HepG2 (cell line): ENCODE data around the gene IL32. TPM values are rescaled to one million over a fixed set of nuclear protein-coding genes. Genes with fewer than 3 reads are reported as not detected.

Experiments
- AGO2 ChIP-seq: fragments of 200-400 bp; formaldehyde crosslinking; optimal IDR thresholded peaks from 2 replicates; pipeline ENCODE3; 2017; ENCODE audit warnings: mild to moderate bottlenecking, low read depth, low read length, moderate library complexity
- BCL6 ChIP-seq: IDR thresholded peaks from 2 replicates; pipeline ENCODE4 v1.6.1; 2016; ENCODE audit warnings: missing genetic modification reagents, missing compliant biosample characterization
- HMG20B ChIP-seq: conservative IDR thresholded peaks from 2 replicates; pipeline ENCODE4 v1.6.1; 2016; ENCODE audit warnings: missing genetic modification reagents, missing compliant biosample characterization
- HNRNPLL ChIP-seq: fragments of 200-400 bp; formaldehyde crosslinking; IDR thresholded peaks from 2 replicates; pipeline ENCODE4 v1.6.1; 2017; ENCODE audit warnings: mild to moderate bottlenecking, low read depth, low read length; ENCODE audit not compliant: poor library complexity, severe bottlenecking
- HOXA3 ChIP-seq: sonication (generic); formaldehyde crosslinking; IDR thresholded peaks from 2 replicates; pipeline ENCODE4 v1.5.0; 2020; ENCODE audit warnings: missing genetic modification reagents
- MYC ChIP-seq: sonication (generic); formaldehyde crosslinking; IDR thresholded peaks from 2 replicates; pipeline ENCODE4 v1.9.0; 2021; ENCODE audit warnings: missing genetic modification reagents, borderline replicate concordance
- NONO ChIP-seq, 2 experiments: fragments of 450-650 bp in 1 of 2; sonication (generic) in 1 of 2; formaldehyde crosslinking in 1 of 2; IDR thresholded peaks in 1 of 2; conservative IDR thresholded peaks in 1 of 2; 2 replicates each; pipeline versions ENCODE4 v1.6.1 to v1.8.0; 2017 to 2022; ENCODE audit warnings: mild to moderate bottlenecking in 1 of 2, missing genetic modification reagents in 1 of 2, moderate library complexity in 1 of 2
- RBM39 ChIP-seq: fragments of 200-400 bp; formaldehyde crosslinking; IDR thresholded peaks from one replicate; pipeline ENCODE4 v1.6.1; 2018; ENCODE audit warnings: antibody characterized with exemption, mild to moderate bottlenecking, low read depth, low read length; ENCODE audit not compliant: poor library complexity, severe bottlenecking
- SKI ChIP-seq: fragments of 450-650 bp; IDR thresholded peaks from one replicate; pipeline ENCODE4 v1.6.1; 2018; ENCODE audit warnings: mild to moderate bottlenecking; ENCODE audit not compliant: partially characterized antibody
- SOX5 ChIP-seq: IDR thresholded peaks from 2 replicates; pipeline ENCODE4 v1.6.1; 2016; ENCODE audit warnings: borderline replicate concordance
- ZMAT3 ChIP-seq: sonication (generic); formaldehyde crosslinking; conservative IDR thresholded peaks from 2 replicates; pipeline ENCODE4 v1.7.0; 2021; ENCODE audit warnings: missing genetic modification reagents
- ZNF501 ChIP-seq: sonication (generic); formaldehyde crosslinking; IDR thresholded peaks from 2 replicates; pipeline ENCODE4 v1.5.1; 2020; ENCODE audit warnings: mild to moderate bottlenecking, moderate library complexity, missing genetic modification reagents
- ZNF510 ChIP-seq: sonication (generic); formaldehyde crosslinking; IDR thresholded peaks from 2 replicates; pipeline ENCODE4 v1.4.0; 2020; ENCODE audit warnings: low read depth, mild to moderate bottlenecking, missing genetic modification reagents
- ZNF766 ChIP-seq: sonication (generic); formaldehyde crosslinking; IDR thresholded peaks from 2 replicates; pipeline ENCODE4 v1.5.0; 2020; ENCODE audit warnings: missing genetic modification reagents, borderline replicate concordance
- ZSCAN31 ChIP-seq: sonication (generic); formaldehyde crosslinking; IDR thresholded peaks from 2 replicates; pipeline ENCODE4 v1.5.0; 2020; ENCODE audit warnings: low read depth, mild to moderate bottlenecking, missing genetic modification reagents
- polyA plus RNA-seq, 8 experiments: library from polyadenylated mRNA; depleted of rRNA in 3 of 8; stranded (reverse) in 7 of 8; unstranded in 1 of 8; fragments of >200 nt; fragmentation: Illumina TruSeq in 4 of 8; extraction: Trizol in 4 of 8; gene quantifications; 2 replicates each; pipeline versions ENCODE4 v1.2.1 to v1.2.3, GENCODE V29; 2011 to 2016; ENCODE audit warnings: low read depth in 4 of 8, missing spikeins in 1 of 8, mixed read lengths in 1 of 8; ENCODE audit not compliant: insufficient read depth in 1 of 8
- total RNA-seq, 5 experiments: library from RNA; depleted of rRNA; stranded (reverse); fragments of >200 nt; fragmentation: Illumina TruSeq; extraction: Trizol; gene quantifications; 2 replicates each; pipeline ENCODE4 v1.2.3, GENCODE V29; 2016; ENCODE audit warnings: low read depth in 1 of 5
- TF ChIP-seq, protein P1 (sequence below): IDR thresholded peaks from 2 replicates; pipeline ENCODE4 v1.6.1; 2016; ENCODE audit warnings: low read depth, borderline replicate concordance
- TF ChIP-seq, protein P2 (sequence below): sonication (generic); formaldehyde crosslinking; IDR thresholded peaks from 2 replicates; pipeline ENCODE4 v1.5.1; 2020; ENCODE audit warnings: mild to moderate bottlenecking, missing genetic modification reagents, moderate library complexity
- TF ChIP-seq, protein P3 (sequence below): IDR thresholded peaks from 2 replicates; pipeline ENCODE4 v1.6.1; 2016; ENCODE audit warnings: missing compliant biosample characterization, missing genetic modification reagents, borderline replicate concordance
- TF ChIP-seq, protein P4 (sequence below): IDR thresholded peaks from 2 replicates; pipeline ENCODE4 v1.4.0; 2020; ENCODE audit warnings: mild to moderate bottlenecking, missing genetic modification reagents

Gene IL32
- total and polyA plus RNA-seq, 2 of the 13 experiments (the other 11 are each of a cell fraction or from before 2014, with no cell fraction given): 115 to 165 TPM

DNA sequence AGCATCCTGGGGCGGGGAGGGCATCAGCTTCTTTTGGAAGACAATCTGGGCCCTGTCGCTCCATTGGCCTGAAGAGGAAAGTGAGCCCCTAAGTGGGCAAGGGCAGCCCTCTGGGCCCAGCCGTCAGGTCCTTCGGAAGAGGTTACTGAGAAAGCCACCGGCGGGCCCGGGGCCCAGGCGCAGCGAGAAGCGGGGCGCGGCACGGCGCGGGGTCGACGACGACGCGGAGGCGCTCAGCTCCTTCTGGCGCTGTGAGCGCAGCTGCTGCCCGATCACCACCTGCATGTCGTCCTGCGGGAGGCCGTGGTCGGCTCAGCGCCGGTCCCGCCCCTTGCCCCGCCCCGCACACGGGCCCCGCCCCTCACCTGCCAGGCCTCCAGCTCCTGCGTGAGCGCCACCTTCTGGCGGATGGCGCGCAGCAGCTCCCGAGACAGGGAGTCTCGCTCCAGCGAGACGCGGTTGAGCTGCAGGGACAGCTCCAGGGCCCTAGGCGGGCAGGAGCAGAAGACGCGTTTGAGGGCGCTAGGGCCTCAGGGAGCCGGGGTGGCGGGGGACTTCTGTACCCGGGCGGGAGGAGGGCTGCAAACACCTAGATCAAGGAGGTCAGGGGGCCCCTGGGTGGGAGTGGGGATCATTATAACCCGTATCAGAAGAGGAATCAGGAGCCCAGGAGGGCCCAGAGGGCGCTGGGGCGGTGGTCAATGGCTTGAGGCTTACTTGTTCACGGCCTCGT lies 37.3 kb upstream of the IL32 start (continued):
- TF ChIP-seq MYC (CRISPR knock-in tag): peak; percentile 55; the same call in 1 of the 2 replicates
- no peak for TF ChIP-seq ZMAT3 (CRISPR knock-in tag)
- TF ChIP-seq HNRNPLL: peak; percentile 55
- TF ChIP-seq ZNF510 (CRISPR knock-in tag): no peak
- 0 out of 2 replicates have a peak, but pooled peaks have one; percentile 36 for TF ChIP-seq ZSCAN31 (CRISPR knock-in tag)
- 0 out of 2 replicates have a peak, but pooled peaks have one; percentile 23 for TF ChIP-seq SOX5 (CRISPR knock-in tag)
- TF ChIP-seq HOXA3 (CRISPR knock-in tag): peak; percentile 55; the same call in 1 of the 2 replicates
- TF ChIP-seq, protein P1, sequence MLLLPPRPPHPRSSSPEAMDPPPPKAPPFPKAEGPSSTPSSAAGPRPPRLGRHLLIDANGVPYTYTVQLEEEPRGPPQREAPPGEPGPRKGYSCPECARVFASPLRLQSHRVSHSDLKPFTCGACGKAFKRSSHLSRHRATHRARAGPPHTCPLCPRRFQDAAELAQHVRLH: peak; percentile 88; the same call in 1 of the 2 replicates
- TF ChIP-seq, protein P2, sequence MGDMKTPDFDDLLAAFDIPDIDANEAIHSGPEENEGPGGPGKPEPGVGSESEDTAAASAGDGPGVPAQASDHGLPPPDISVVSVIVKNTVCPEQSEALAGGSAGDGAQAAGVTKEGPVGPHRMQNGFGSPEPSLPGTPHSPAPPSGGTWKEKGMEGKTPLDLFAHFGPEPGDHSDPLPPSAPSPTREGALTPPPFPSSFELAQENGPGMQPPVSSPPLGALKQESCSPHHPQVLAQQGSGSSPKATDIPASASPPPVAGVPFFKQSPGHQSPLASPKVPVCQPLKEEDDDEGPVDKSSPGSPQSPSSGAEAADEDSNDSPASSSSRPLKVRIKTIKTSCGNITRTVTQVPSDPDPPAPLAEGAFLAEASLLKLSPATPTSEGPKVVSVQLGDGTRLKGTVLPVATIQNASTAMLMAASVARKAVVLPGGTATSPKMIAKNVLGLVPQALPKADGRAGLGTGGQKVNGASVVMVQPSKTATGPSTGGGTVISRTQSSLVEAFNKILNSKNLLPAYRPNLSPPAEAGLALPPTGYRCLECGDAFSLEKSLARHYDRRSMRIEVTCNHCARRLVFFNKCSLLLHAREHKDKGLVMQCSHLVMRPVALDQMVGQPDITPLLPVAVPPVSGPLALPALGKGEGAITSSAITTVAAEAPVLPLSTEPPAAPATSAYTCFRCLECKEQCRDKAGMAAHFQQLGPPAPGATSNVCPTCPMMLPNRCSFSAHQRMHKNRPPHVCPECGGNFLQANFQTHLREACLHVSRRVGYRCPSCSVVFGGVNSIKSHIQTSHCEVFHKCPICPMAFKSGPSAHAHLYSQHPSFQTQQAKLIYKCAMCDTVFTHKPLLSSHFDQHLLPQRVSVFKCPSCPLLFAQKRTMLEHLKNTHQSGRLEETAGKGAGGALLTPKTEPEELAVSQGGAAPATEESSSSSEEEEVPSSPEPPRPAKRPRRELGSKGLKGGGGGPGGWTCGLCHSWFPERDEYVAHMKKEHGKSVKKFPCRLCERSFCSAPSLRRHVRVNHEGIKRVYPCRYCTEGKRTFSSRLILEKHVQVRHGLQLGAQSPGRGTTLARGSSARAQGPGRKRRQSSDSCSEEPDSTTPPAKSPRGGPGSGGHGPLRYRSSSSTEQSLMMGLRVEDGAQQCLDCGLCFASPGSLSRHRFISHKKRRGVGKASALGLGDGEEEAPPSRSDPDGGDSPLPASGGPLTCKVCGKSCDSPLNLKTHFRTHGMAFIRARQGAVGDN (CRISPR knock-in tag): peak; percentile 73
- 0 out of 2 replicates have a peak, but pooled peaks have one; percentile 42 for TF ChIP-seq ZNF766 (CRISPR knock-in tag)
- TF ChIP-seq BCL6 (CRISPR knock-in tag): peak; percentile 19; the same call in 1 of the 2 replicates
- no peak for TF ChIP-seq SKI
- TF ChIP-seq, protein P3, sequence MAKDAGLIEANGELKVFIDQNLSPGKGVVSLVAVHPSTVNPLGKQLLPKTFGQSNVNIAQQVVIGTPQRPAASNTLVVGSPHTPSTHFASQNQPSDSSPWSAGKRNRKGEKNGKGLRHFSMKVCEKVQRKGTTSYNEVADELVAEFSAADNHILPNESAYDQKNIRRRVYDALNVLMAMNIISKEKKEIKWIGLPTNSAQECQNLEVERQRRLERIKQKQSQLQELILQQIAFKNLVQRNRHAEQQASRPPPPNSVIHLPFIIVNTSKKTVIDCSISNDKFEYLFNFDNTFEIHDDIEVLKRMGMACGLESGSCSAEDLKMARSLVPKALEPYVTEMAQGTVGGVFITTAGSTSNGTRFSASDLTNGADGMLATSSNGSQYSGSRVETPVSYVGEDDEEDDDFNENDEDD (CRISPR knock-in tag): peak; percentile 65; the same call in 1 of the 2 replicates
- TF ChIP-seq, protein P4, sequence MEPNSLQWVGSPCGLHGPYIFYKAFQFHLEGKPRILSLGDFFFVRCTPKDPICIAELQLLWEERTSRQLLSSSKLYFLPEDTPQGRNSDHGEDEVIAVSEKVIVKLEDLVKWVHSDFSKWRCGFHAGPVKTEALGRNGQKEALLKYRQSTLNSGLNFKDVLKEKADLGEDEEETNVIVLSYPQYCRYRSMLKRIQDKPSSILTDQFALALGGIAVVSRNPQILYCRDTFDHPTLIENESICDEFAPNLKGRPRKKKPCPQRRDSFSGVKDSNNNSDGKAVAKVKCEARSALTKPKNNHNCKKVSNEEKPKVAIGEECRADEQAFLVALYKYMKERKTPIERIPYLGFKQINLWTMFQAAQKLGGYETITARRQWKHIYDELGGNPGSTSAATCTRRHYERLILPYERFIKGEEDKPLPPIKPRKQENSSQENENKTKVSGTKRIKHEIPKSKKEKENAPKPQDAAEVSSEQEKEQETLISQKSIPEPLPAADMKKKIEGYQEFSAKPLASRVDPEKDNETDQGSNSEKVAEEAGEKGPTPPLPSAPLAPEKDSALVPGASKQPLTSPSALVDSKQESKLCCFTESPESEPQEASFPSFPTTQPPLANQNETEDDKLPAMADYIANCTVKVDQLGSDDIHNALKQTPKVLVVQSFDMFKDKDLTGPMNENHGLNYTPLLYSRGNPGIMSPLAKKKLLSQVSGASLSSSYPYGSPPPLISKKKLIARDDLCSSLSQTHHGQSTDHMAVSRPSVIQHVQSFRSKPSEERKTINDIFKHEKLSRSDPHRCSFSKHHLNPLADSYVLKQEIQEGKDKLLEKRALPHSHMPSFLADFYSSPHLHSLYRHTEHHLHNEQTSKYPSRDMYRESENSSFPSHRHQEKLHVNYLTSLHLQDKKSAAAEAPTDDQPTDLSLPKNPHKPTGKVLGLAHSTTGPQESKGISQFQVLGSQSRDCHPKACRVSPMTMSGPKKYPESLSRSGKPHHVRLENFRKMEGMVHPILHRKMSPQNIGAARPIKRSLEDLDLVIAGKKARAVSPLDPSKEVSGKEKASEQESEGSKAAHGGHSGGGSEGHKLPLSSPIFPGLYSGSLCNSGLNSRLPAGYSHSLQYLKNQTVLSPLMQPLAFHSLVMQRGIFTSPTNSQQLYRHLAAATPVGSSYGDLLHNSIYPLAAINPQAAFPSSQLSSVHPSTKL (CRISPR knock-in tag): peak; percentile 10; the same call in 1 of the 2 replicates
- TF ChIP-seq RBM39: no peak
- no peak for TF ChIP-seq NONO (IDR thresholded peaks at IDR 0.05)
- peak; percentile 63 for TF ChIP-seq NONO (CRISPR knock-in tag; conservative IDR thresholded peaks at IDR 0.05)
- TF ChIP-seq ZNF501 (CRISPR knock-in tag): peak; percentile 49; the same call in 1 of the 2 replicates
- no peak for TF ChIP-seq HMG20B (CRISPR knock-in tag)
- peak; percentile 87 for TF ChIP-seq AGO2
